H1 (cell line): ENCODE measurements around the gene HIPK2. TPM values are rescaled to one million over a fixed set of nuclear protein-coding genes. Genes with fewer than 3 reads are reported as not detected.

Source experiments
- CHD1 ChIP-seq: IDR thresholded peaks from 2 replicates; pipeline ENCODE4 v1.6.1; 2012; ENCODE audit warnings: low read depth, low read length, improper control_type of control experiment
- KDM5A ChIP-seq: fragments of 200-600 bp; IDR thresholded peaks from 2 replicates; pipeline ENCODE4 v1.7.1; 2012; ENCODE audit warnings: mild to moderate bottlenecking, low read length, inconsistent platforms, mixed read lengths
- MAX ChIP-seq: IDR thresholded peaks from 2 replicates; pipeline ENCODE4 v1.6.1; 2012; ENCODE audit warnings: inconsistent platforms
- SAP30 ChIP-seq: fragments of 300-600 bp; sonication (generic); IDR thresholded peaks from 2 replicates; pipeline ENCODE4 v1.7.1; 2012; ENCODE audit warnings: low read length, moderate library complexity, mild to moderate bottlenecking, inconsistent platforms; ENCODE audit not compliant: insufficient read depth, insufficient replicate concordance
- SP2 ChIP-seq: IDR thresholded peaks from 2 replicates; pipeline ENCODE4 v1.6.1; 2012; ENCODE audit warnings: mild to moderate bottlenecking, low read length, inconsistent platforms
- YY1 ChIP-seq: IDR thresholded peaks from 2 replicates; pipeline ENCODE4 v1.6.1; 2011; ENCODE audit warnings: low read depth, mild to moderate bottlenecking, low read length
- polyA plus RNA-seq, 7 experiments: library from polyadenylated mRNA; depleted of rRNA in 3 of 7; stranded (reverse) in 5 of 7; unstranded in 2 of 7; fragments of >200 nt in 5 of 7; fragments of 200-250 nt in 2 of 7; gene quantifications; 1 replicate in 5 of 7; 2 replicates in 1 of 7; 4 replicates in 1 of 7; pipeline versions ENCODE4 v1.2.1 to v1.2.3, GENCODE V29; 2011 to 2013; ENCODE audit warnings: missing spikeins in 2 of 7, mixed read lengths in 2 of 7
- total RNA-seq: library from RNA; stranded (reverse); fragmentation: NEBNext Ultra II Directional; extraction: Animal tissue kit (Norgen Biotek cat#: 25700); gene quantifications from 2 replicates; pipeline ENCODE4 v1.2.1, GENCODE V29; 2021
- TF ChIP-seq, protein P1 (sequence below): fragments of 300-600 bp; sonication (generic); IDR thresholded peaks from 2 replicates; pipeline ENCODE4 v1.7.1; 2012; ENCODE audit warnings: low read length, moderate library complexity, mild to moderate bottlenecking, inconsistent platforms; ENCODE audit not compliant: insufficient replicate concordance

HIPK2 gene
- total and polyA plus RNA-seq, 2 of the 8 experiments (the other 6 are each of a cell fraction or from before 2014, with no cell fraction given), result 8.3 to 24.3 TPM

- TF ChIP-seq MAX (no peak), YY1 (no peak), SP2 (no peak), SAP30 (no peak), CHD1 (no peak), KDM5A (no peak)
- TF ChIP-seq, protein P1, sequence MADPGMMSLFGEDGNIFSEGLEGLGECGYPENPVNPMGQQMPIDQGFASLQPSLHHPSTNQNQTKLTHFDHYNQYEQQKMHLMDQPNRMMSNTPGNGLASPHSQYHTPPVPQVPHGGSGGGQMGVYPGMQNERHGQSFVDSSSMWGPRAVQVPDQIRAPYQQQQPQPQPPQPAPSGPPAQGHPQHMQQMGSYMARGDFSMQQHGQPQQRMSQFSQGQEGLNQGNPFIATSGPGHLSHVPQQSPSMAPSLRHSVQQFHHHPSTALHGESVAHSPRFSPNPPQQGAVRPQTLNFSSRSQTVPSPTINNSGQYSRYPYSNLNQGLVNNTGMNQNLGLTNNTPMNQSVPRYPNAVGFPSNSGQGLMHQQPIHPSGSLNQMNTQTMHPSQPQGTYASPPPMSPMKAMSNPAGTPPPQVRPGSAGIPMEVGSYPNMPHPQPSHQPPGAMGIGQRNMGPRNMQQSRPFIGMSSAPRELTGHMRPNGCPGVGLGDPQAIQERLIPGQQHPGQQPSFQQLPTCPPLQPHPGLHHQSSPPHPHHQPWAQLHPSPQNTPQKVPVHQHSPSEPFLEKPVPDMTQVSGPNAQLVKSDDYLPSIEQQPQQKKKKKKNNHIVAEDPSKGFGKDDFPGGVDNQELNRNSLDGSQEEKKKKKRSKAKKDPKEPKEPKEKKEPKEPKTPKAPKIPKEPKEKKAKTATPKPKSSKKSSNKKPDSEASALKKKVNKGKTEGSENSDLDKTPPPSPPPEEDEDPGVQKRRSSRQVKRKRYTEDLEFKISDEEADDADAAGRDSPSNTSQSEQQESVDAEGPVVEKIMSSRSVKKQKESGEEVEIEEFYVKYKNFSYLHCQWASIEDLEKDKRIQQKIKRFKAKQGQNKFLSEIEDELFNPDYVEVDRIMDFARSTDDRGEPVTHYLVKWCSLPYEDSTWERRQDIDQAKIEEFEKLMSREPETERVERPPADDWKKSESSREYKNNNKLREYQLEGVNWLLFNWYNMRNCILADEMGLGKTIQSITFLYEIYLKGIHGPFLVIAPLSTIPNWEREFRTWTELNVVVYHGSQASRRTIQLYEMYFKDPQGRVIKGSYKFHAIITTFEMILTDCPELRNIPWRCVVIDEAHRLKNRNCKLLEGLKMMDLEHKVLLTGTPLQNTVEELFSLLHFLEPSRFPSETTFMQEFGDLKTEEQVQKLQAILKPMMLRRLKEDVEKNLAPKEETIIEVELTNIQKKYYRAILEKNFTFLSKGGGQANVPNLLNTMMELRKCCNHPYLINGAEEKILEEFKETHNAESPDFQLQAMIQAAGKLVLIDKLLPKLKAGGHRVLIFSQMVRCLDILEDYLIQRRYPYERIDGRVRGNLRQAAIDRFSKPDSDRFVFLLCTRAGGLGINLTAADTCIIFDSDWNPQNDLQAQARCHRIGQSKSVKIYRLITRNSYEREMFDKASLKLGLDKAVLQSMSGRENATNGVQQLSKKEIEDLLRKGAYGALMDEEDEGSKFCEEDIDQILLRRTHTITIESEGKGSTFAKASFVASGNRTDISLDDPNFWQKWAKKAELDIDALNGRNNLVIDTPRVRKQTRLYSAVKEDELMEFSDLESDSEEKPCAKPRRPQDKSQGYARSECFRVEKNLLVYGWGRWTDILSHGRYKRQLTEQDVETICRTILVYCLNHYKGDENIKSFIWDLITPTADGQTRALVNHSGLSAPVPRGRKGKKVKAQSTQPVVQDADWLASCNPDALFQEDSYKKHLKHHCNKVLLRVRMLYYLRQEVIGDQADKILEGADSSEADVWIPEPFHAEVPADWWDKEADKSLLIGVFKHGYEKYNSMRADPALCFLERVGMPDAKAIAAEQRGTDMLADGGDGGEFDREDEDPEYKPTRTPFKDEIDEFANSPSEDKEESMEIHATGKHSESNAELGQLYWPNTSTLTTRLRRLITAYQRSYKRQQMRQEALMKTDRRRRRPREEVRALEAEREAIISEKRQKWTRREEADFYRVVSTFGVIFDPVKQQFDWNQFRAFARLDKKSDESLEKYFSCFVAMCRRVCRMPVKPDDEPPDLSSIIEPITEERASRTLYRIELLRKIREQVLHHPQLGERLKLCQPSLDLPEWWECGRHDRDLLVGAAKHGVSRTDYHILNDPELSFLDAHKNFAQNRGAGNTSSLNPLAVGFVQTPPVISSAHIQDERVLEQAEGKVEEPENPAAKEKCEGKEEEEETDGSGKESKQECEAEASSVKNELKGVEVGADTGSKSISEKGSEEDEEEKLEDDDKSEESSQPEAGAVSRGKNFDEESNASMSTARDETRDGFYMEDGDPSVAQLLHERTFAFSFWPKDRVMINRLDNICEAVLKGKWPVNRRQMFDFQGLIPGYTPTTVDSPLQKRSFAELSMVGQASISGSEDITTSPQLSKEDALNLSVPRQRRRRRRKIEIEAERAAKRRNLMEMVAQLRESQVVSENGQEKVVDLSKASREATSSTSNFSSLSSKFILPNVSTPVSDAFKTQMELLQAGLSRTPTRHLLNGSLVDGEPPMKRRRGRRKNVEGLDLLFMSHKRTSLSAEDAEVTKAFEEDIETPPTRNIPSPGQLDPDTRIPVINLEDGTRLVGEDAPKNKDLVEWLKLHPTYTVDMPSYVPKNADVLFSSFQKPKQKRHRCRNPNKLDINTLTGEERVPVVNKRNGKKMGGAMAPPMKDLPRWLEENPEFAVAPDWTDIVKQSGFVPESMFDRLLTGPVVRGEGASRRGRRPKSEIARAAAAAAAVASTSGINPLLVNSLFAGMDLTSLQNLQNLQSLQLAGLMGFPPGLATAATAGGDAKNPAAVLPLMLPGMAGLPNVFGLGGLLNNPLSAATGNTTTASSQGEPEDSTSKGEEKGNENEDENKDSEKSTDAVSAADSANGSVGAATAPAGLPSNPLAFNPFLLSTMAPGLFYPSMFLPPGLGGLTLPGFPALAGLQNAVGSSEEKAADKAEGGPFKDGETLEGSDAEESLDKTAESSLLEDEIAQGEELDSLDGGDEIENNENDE, result no peak
Measured at GRCh38 chr7:139748373-139748765, 29.4 kb downstream of the HIPK2 start (continued).
